GM12872 (cell line): ENCODE results near the gene RGL2.

Source experiments
- TF ChIP-seq, protein P1 (sequence below): IDR thresholded peaks from 3 replicates; pipeline ENCODE4 v1.5.1; 2011; ENCODE audit warnings: low read depth, mild to moderate bottlenecking, low read length, moderate library complexity; ENCODE audit not compliant: insufficient read depth

The RGL2 gene

DNA sequence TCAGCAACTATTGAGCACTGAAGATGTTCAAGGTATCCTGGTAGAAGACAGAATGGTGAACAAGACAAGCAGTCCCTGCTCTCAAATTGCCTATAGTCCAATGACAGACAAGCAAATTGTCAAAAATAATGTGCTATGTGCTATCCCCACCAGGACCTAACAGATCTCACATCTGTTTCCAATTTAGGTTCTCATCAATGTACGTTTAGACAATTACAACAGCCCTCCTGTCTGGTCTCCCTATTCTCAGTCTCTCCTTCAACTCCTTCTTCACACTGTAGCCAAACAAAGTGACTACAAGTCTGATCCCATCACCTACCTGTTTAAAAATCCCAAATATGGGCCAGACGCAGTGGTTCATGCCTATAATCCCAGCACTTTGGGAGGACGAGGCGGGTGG lies 7.6 kb upstream of the RGL2 start:
- TF ChIP-seq, protein P1, sequence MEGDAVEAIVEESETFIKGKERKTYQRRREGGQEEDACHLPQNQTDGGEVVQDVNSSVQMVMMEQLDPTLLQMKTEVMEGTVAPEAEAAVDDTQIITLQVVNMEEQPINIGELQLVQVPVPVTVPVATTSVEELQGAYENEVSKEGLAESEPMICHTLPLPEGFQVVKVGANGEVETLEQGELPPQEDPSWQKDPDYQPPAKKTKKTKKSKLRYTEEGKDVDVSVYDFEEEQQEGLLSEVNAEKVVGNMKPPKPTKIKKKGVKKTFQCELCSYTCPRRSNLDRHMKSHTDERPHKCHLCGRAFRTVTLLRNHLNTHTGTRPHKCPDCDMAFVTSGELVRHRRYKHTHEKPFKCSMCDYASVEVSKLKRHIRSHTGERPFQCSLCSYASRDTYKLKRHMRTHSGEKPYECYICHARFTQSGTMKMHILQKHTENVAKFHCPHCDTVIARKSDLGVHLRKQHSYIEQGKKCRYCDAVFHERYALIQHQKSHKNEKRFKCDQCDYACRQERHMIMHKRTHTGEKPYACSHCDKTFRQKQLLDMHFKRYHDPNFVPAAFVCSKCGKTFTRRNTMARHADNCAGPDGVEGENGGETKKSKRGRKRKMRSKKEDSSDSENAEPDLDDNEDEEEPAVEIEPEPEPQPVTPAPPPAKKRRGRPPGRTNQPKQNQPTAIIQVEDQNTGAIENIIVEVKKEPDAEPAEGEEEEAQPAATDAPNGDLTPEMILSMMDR, result no peak

DNA sequence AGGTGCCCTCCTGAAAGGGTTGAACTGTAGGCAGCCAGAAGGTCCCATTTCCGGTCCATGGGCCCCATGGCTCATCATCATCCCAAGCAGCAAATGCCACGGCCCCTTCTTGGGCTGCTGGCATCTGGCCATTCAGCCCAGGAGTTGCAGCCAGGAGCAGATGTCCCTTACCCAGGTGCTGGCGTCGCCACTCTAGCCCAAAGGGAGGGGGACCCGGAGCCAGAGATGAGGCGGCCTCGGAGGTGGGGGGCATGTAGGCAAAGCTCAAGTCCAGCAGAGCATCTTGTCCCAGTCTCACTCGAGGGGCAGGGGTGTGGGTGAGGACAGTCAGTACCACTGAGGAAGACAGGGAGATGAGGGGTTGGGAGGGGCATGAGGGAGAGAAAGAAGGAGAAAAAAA lies 6.3 kb upstream of the RGL2 start:
- TF ChIP-seq, protein P1, result no peak

DNA sequence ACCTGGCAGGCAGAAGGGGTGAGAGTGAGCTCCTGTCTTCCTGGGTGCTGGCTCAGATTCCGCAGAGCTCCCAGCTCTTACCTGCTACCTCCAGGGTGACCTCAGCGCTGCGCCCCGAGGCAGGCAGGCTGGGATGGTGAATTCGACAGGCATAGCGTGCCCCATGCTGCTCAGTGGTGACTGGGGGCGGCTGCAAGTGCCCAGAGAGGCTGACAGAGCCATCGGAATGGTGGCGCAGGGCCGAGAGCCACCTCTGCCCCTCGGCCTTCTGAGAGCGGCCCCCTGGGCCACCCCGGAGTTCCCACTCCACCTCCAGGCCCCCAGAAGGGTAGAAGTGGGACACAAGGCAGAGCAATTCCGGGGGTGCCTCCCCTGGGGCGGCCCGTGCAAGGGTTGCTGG lies 5.5 kb upstream of the RGL2 start:
- TF ChIP-seq, protein P1, result no peak

DNA sequence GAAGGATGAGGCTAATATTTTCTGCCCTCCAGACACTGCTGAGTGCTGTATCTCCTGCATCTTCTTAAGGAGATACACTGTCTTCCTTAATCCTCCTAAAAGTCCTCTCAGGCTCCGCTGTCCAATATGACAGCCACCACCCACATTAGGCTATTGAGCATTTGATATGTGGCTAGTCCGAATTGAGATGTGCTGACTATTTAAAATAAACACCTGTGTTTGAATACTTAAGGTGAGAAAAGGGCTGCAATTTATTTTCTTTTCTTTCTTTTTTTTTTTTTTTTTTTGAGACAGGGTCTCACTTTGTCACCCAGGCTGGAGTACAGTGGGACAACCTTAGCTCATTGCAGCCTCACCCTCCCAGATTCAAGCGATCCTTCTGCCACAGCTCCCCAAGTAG lies 3.1 kb upstream of the RGL2 start:
- TF ChIP-seq, protein P1, result no peak

DNA sequence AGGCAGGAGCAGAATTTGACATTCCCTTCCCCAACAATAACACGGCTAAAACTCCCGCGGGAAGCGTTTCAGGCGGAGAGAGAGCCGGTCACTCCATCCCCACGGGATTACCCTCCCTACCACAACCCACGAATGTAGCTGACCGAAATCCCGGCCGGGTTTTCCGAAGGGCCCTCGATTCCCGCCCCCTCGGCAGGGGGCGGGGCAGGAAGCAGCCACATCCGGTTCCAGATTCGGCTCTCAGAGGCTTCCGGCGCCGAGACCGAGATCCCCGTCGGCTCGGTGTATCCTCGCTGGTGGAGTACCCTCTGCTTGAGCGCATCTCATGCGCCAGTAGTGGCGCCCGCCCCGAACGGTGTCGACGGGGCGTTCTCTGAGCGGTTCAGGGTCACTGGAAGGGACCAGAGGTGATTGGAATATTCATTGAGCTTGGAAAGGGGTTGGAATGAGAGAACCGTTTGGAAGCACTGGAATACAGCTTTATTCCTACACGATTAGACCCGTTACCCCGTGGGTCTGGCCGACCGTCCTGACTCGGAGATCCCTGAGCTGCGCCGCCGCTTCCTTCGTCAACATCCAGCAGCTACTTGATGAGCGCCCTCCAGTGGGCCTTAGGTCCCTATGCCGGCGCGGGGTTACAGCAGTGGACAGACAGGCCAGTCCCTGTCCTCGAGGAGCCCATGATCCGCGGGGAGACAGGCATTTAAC lies 649 bp upstream of the RGL2 start:
- TF ChIP-seq, protein P1, result peak; percentile 70

DNA sequence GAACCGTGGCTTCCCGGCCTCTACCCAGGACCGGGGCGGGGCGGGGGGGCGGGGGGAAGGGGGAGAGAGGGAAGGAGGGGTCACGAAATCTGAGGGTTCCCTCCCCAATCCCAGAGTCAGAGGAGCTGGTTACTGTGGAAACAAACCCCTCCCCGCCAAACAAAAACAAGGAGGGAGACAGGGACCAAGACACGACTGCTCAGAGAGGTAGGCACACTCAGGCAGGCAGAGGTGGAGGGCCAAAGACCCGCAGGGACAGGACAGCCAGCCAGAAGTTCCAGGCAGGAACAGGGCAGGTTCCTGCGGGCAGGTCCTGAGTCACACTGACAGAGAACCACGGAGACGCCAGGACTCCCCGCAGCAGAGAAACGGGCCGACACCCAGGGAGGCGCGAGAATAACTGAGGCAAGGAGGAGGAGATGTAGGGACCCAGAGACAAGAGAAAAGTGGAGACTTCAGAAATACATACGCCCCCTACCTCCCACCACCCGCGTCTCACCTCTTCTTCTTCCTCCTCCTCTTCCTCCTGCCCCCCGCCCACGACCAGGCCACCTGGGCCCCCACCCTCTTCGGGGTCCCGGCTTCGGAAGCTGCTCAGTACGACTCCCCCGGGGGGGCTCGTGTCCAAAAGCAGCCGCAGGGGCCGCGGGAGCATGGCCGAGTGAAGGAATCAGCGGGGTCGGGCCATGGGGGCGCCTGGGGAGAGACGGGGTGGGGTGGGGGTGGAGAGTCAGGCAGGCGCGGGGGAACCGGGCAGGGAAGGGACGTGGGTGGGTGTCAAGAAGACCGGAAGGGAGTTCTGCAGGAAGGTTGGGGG lies 578 bp downstream of the RGL2 start:
- TF ChIP-seq, protein P1, result peak; percentile 26; the same call in 1 of the 3 replicates

DNA sequence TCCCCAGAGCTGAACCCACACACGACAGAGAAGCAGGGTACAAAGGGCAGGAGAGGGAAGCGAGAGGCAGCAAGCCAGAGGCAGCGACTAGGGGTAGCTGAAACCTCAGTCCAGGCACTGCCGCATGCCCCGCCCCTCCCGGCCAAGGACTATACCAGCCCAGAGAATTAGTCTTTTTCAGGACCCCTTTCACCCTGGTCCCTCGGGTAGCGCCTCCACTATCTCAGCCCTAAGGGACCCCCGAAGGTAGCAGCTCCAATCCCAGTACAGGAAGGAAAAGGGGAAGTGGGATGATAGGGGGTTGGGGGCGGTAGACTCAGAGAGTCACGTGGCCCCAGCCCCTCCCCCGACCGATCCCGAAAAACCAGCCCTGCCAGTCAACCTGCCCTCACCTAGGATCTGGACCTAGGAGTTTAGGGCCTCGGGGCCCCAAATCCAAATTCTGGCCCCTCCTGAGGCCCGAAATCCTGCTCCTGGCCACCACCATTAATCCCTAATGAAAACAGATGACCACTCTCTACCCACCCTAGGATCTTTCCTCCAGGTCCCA lies 1.3 kb downstream of the RGL2 start:
- TF ChIP-seq, protein P1, result no peak
